ENCODE results near the gene PRKAG3.

DNA sequence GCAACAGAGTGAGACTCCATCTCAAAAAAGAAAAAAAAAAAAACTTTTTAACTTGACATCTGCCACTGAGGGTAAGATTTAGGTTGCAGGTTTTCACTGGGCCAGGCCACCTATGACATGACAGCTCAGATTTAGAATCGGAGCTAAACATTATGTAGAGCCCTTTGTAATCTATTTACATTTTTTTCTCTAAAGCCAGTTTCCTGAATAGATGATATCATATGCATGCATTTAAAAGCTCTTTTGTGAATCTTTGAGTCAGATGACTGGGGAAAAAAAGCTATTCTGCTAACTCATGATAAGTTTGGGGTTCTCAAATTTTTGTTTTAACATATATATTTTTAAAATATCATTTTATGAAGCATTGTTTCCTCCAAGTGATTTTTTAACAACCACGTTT is 21.3 kb downstream of the PRKAG3 start:
- TF ChIP-seq, protein P1, sequence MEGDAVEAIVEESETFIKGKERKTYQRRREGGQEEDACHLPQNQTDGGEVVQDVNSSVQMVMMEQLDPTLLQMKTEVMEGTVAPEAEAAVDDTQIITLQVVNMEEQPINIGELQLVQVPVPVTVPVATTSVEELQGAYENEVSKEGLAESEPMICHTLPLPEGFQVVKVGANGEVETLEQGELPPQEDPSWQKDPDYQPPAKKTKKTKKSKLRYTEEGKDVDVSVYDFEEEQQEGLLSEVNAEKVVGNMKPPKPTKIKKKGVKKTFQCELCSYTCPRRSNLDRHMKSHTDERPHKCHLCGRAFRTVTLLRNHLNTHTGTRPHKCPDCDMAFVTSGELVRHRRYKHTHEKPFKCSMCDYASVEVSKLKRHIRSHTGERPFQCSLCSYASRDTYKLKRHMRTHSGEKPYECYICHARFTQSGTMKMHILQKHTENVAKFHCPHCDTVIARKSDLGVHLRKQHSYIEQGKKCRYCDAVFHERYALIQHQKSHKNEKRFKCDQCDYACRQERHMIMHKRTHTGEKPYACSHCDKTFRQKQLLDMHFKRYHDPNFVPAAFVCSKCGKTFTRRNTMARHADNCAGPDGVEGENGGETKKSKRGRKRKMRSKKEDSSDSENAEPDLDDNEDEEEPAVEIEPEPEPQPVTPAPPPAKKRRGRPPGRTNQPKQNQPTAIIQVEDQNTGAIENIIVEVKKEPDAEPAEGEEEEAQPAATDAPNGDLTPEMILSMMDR (IDR thresholded peaks at IDR 0.05; ENCODE audit: extremely low read depth in 1 of 2, insufficient read depth in 1 of 2, low read depth in 1 of 2, low read length in 2 of 2) = no peak
- TF ChIP-seq, protein P2, sequence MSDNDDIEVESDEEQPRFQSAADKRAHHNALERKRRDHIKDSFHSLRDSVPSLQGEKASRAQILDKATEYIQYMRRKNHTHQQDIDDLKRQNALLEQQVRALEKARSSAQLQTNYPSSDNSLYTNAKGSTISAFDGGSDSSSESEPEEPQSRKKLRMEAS (IDR thresholded peaks at IDR 0.05; ENCODE audit: insufficient read depth, insufficient read length) = no peak

All from endothelial cell of umbilical vein (primary cell).